Osteocyte (in vitro differentiated cells): ENCODE data around the gene HTT-AS. TPM values are rescaled to one million over a fixed set of nuclear protein-coding genes. Genes with fewer than 3 reads are reported as not detected.
A peak's percentile ranks its signal among the peaks of the same experiment; 100 is the strongest.

Source experiments
- DNase-seq: peaks from one replicate; pipeline ENCODE4 v3.0.0; 2021; ENCODE audit warnings: mixed read lengths; ENCODE audit not compliant: unreplicated experiment; ENCODE audit errors: extremely low spot score
- H3K27ac Mint-ChIP-seq: one replicate; pipeline ENCODE4 v1.8.0; 2021; ENCODE audit warnings: mild to moderate bottlenecking, mixed read lengths; ENCODE audit not compliant: unreplicated experiment
- H3K27me3 Mint-ChIP-seq: one replicate; pipeline ENCODE4 v1.8.0; 2021; ENCODE audit warnings: mixed read lengths; ENCODE audit not compliant: unreplicated experiment
- H3K36me3 Mint-ChIP-seq: one replicate; pipeline ENCODE4 v1.8.0; 2021; ENCODE audit warnings: mixed read lengths; ENCODE audit not compliant: unreplicated experiment
- H3K4me1 Mint-ChIP-seq: one replicate; pipeline ENCODE4 v1.8.0; 2021; ENCODE audit warnings: mixed read lengths; ENCODE audit not compliant: unreplicated experiment
- H3K4me3 Mint-ChIP-seq: one replicate; pipeline ENCODE4 v1.8.0; 2021; ENCODE audit warnings: mild to moderate bottlenecking, moderate library complexity, mixed read lengths; ENCODE audit not compliant: unreplicated experiment
- H3K9me3 Mint-ChIP-seq: one replicate; pipeline ENCODE4 v1.8.0; 2021; ENCODE audit warnings: mixed read lengths; ENCODE audit not compliant: unreplicated experiment
- CTCF ChIP-seq: fragments of 200-600 bp; sonication (generic); IDR thresholded peaks from 2 replicates; pipeline ENCODE4 v1.5.0; 2021; ENCODE audit warnings: antibody characterized with exemption, mild to moderate bottlenecking, moderate library complexity
- total RNA-seq: library from RNA; stranded (reverse); gene quantifications from 2 replicates; pipeline ENCODE4 v1.2.1, GENCODE V29; 2021

HTT-AS gene
- total RNA-seq, 1 donor from 2014 or later, result not detected

DNA sequence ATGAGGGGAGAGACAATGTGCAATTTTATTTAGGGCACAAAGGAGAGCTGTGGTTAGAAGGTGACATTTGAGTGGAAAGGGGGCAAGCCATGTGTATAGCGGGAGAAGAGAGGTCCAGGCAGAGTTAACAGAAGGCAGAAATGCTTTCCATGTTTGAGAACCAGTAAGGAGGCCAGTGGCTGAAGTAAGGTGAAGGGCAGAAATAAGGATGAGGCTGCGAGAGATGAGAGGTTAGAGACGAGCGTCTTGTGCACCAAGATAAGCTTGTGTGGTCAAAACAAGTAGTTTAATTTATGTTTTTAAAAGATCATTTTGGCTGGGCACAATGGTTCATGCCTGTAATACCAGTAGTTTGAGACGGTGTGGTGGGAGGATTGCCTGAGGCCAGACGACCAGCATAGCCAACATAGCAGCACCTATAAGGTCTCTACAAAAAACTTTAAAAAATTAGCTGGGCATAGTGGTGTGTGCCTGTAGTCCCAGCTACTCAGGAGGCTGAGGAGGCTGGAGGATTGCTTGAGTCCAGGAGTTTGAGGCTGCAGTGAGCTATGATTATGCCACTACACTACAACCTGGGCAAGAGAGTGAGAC, 8.7 kb upstream of the HTT-AS start:
- no peaks in the 10 kb centered on the region for H3K9me3 Mint-ChIP-seq
- H3K27me3 Mint-ChIP-seq, result no peaks in the 10 kb centered on the region
- peaks cover 4% of the 10 kb centered on the region for H3K36me3 Mint-ChIP-seq
- no peak overlapping the region for H3K27ac Mint-ChIP-seq
- no peak for TF ChIP-seq CTCF
- no peak overlapping the region for H3K4me3 Mint-ChIP-seq
- H3K4me1 Mint-ChIP-seq, result peaks cover 5% of the 10 kb centered on the region
- DNase-seq, result no peak

DNA sequence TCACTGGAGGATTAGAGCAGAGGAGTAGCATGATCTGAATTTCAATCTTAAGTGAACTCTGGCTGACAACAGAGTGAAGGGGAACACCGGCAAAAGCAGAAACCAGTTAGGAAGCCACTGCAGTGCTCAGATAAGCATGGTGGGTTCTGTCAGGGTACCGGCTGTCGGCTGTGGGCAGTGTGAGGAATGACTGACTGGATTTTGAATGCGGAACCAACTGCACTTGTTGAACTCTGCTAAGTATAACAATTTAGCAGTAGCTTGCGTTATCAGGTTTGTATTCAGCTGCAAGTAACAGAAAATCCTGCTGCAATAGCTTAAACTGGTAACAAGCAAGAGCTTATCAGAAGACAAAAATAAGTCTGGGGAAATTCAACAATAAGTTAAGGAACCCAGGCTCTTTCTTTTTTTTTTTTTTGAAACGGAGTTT, 5.4 kb upstream of the HTT-AS start:
- Mint-ChIP-seq H3K36me3 (peaks cover 4% of the 10 kb centered on the region), H3K4me1 (peaks cover 21% of the 10 kb centered on the region), H3K27me3 (no peaks in the 10 kb centered on the region), H3K9me3 (no peaks in the 10 kb centered on the region), H3K4me3 (no peak overlapping the region), H3K27ac (no peak overlapping the region)
- TF ChIP-seq CTCF, result no peak
- DNase-seq, result peak; percentile 49

DNA sequence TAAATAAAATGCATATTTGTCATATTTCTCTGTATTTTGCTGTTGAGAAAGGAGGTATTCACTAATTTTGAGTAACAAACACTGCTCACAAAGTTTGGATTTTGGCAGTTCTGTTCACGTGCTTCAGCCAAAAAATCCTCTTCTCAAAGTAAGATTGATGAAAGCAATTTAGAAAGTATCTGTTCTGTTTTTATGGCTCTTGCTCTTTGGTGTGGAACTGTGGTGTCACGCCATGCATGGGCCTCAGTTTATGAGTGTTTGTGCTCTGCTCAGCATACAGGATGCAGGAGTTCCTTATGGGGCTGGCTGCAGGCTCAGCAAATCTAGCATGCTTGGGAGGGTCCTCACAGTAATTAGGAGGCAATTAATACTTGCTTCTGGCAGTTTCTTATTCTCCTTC, 3.5 kb upstream of the HTT-AS start:
- no peak for DNase-seq
- H3K4me1 Mint-ChIP-seq, result peaks cover 18% of the 10 kb centered on the region
- no peaks in the 10 kb centered on the region for H3K27me3 Mint-ChIP-seq
- H3K27ac Mint-ChIP-seq, result no peak overlapping the region
- H3K4me3 Mint-ChIP-seq, result no peak overlapping the region
- H3K9me3 Mint-ChIP-seq, result no peaks in the 10 kb centered on the region
- no peak for TF ChIP-seq CTCF
- peaks cover 4% of the 10 kb centered on the region for H3K36me3 Mint-ChIP-seq

DNA sequence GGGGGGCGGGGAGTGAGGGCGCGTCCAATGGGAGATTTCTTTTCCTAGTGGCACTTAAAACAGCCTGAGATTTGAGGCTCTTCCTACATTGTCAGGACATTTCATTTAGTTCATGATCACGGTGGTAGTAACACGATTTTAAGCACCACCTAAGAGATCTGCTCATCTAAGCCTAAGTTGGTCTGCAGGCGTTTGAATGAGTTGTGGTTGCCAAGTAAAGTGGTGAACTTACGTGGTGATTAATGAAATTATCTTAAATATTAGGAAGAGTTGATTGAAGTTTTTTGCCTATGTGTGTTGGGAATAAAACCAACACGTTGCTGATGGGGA, 1.3 kb upstream of the HTT-AS start:
- H3K4me3 Mint-ChIP-seq, result peak overlapping the region; percentile 90
- H3K36me3 Mint-ChIP-seq, result peaks cover 4% of the 10 kb centered on the region
- no peaks in the 10 kb centered on the region for H3K27me3 Mint-ChIP-seq
- H3K4me1 Mint-ChIP-seq, result peaks cover 18% of the 10 kb centered on the region
- peak overlapping the region; percentile 95 for H3K27ac Mint-ChIP-seq
- TF ChIP-seq CTCF, result no peak
- no peak for DNase-seq
- no peaks in the 10 kb centered on the region for H3K9me3 Mint-ChIP-seq

GRCh38 chr4:3074846-3075651, 711 bp upstream of the HTT-AS start:
- peak; percentile 86 for DNase-seq
- no peaks in the 10 kb centered on the region for H3K9me3 Mint-ChIP-seq
- H3K36me3 Mint-ChIP-seq, result peaks cover 2% of the 10 kb centered on the region
- no peak for TF ChIP-seq CTCF
- peaks cover under 1% of the 10 kb centered on the region for H3K27me3 Mint-ChIP-seq
- peak overlapping the region; percentile 90 for H3K4me3 Mint-ChIP-seq
- H3K27ac Mint-ChIP-seq, result peak overlapping the region; percentile 95
- H3K4me1 Mint-ChIP-seq, result peaks cover 18% of the 10 kb centered on the region
